Fibroblast of peridontal ligament (primary cell): ENCODE data around the gene PTPRN2.

Experiments used
- DNase-seq: peaks from one replicate; pipeline ENCODE4 v3.0.0-alpha.2; 2010; ENCODE audit errors: extremely low read depth

PTPRN2 gene

DNA sequence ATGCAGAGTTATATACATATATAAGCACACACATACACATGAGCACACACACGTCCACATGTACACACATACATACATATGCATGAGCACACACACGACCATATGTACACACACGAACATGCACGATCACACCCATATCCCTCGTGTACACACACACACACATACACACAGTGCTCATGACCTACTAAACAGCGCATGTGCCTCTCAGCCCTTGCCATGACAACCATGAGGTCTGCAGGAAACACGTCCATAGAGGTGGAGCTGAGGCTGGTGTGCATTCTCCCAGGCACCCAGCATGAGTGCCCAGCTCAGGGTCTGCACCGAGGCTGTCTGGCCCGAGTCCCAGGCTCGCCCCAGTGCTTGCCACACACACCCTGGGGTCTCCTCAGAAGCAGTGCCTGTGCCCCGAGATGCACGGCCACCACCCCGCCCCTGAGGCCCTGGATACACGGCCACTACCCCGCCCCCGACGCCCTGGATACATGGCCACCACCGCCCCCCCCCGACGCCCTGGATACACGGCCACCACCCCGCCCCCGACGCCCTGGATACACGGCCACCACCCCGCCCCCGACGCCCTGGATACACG lies 721.2 kb downstream of the PTPRN2 start:
- DNase-seq, result no peak

DNA sequence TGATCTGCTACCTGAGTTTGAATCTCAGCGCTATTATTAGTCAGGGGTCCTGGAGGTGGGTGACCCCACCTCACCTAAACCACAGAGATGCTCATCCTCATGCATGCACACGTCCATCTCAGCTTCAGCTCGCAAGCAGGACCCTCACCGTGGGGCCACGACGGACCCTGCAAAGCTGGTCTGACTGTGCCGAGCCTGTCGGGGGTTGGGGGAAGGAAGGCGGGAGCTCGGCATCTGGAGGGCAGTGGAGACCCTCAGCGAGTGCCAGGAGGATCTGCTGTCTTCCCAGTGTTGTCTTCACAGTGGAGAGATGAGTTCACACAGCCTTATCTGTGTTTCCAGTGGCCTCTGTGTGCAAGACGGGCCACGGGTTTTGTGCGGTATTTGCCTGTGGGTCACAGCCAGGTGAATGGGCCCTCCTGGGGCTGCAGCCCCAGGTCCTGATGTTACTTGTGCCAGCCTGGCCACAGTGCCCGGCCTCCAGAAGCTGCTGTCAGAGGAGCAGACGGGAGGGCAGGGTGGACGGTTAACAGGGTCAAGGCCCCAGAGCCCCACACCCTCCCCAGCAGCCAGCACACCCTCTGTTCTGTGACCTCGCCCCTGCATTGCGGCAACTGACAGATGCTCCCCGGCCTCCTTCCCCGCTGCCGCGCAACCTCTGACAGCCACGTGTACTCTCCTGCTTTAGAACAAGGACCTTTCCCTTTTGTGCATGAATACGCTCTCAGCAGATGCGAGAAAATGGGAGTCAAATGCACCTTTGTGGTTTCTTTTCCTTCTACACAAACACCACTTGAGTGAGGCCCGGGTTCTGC lies 722.1 kb downstream of the PTPRN2 start:
- no peak for DNase-seq

GRCh38 chr7:157864911-157865310 lies 722.7 kb downstream of the PTPRN2 start:
- no peak for DNase-seq

GRCh38 chr7:157863906-157864810 lies 723.5 kb downstream of the PTPRN2 start:
- DNase-seq, result no peak

GRCh38 chr7:157863176-157863575 lies 724.4 kb downstream of the PTPRN2 start:
- no peak for DNase-seq

- no peak for DNase-seq
Measured at GRCh38 chr7:157862731-157863130, 724.9 kb downstream of the PTPRN2 start.

DNA sequence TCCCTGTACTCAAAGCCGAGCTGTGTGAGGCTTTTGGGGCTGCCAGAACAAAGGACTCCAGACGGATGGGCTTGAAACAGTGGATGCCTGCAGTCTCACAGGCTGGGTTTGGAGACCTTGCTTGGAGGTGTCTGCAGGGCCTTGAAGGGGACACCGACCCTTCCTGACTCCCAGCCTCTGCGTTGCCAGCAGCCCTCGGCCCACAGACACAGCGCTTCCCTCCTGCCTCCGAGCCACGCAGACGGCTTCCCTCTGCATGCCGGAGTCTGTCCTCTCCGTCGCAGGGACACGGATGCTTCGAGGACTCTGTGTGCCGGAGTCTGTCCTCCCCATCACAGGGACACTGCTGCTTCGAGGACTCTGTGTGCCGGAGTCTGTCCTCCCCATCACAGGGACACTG lies 726.1 kb downstream of the PTPRN2 start:
- DNase-seq, result no peak

GRCh38 chr7:157861031-157861491 lies 726.6 kb downstream of the PTPRN2 start:
- no peak for DNase-seq

GRCh38 chr7:157860406-157860805 lies 727.2 kb downstream of the PTPRN2 start:
- DNase-seq, result no peak

- DNase-seq, result no peak
Measured at GRCh38 chr7:157859915-157860314, 727.7 kb downstream of the PTPRN2 start.

DNA sequence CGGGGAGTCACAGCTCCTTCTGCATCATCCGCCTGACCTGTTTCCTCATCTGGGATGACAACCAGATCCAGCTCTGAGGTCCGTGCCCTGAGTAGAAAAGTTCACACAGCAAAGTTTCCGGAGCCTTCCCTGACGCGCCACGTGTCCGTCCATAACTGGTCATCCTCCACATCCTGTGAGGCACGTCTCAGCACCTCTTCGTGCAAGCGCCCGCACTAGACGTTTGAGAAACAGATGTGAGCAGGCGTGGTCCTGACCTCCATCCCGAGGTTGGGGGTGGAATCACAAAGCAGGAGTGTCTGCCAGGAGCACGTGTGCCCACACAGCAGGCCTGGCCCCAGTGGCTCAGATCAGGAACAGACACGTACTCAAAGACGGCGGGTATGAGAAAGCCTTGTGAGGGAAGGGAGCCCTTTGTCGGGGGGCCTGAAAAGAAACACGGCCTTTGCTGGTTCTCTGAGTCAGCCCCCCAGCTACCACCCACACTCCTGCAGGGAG lies 730.0 kb downstream of the PTPRN2 start:
- no peak for DNase-seq

GRCh38 chr7:157856873-157857577 lies 730.6 kb downstream of the PTPRN2 start:
- no peak for DNase-seq

DNA sequence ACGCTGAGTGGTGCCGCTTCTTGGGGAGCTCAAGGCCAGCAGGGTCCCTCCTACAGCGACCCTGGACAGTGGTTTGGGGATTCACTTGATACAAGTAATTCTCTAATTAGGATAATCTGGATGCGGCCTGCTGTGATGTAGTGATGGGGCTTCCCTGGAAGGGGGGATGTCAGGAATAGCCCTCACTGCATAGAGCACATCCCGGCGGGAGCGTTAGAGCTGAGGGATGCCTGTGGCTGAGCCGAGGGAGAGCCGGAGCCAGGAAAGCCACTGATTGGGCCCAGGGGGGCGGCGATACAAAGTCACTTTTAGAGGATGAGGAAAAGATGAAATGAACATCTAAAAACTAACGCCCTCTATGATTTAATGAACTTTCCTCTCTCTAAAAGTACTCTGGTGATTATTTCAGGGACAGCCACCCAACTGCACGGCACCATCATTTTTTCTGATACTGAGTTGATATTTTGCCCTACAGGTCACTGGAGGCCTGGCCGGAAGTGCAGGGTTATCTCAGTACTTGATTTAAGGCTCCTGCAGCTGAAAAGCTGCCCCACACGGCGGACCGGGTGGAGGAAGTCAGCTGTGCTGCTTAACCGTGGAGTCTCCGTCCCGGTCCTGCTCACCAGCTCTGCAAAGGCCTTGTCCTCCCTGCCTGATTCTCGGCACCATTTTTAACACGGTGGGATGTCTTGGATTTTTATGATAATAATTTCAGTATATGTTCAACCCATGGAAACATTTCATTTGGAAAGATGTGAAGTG lies 732.0 kb downstream of the PTPRN2 start:
- no peak for DNase-seq

GRCh38 chr7:157855016-157855415 lies 732.6 kb downstream of the PTPRN2 start:
- no peak for DNase-seq

- no peak for DNase-seq
Measured at GRCh38 chr7:157854066-157854891, 733.3 kb downstream of the PTPRN2 start.

DNA sequence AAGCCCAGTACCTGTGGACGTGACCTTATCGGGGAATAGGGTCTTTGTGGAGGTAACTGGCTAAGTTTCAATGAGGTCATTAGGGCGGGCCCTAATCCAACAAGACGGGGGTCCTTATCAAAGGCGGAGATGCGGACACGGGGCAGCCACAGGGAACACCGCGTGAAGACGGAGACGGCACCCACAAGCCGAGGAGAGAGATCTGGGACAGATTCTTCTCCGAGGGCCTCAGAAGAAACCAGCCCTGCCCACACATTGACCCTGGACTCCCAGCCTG lies 733.9 kb downstream of the PTPRN2 start:
- DNase-seq, result no peak

DNA sequence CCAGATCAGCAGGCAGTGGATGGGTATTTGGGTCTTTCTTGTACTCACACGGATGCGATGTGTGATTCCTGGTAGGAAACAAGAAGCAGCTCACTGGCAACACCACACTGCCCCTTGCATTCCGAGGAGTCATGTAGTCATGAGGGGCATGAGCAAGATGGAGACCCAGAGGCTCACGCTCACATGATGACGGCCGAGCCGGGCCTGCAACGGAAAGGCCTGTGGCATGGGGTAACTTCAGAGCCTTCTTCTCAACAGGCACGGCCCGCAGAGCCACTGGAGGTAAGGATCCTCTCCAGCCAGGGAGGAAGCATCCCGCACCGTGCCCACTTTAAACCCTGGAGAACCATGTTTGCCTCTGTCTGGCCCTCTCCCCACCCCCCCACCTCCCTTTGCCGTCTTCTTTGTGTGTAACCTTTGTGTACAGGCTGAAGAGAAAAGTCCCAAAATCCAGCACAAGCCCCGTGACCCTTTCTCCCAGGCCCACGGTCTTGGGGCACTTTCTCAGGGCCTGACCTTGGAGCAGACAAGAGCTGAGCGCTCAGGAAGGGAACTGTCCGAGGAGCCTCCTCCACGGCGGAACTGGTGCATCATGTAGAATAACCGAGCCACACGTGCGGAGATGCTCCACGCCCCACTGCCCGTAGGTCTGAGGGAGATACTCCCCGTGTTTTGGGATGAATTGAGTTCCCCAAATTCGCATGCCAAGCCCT lies 734.4 kb downstream of the PTPRN2 start:
- no peak for DNase-seq

- DNase-seq, result no peak
Measured at GRCh38 chr7:157851501-157852067, 736.0 kb downstream of the PTPRN2 start.
